GM10266 (cell line): ENCODE results near the gene PNKP.

ENCODE experiments used
- DNase-seq: peaks from one replicate; pipeline ENCODE4 v3.0.0; 2012; ENCODE audit errors: extremely low spot score
- CTCF ChIP-seq: IDR thresholded peaks from 2 replicates; pipeline ENCODE4 v1.5.1; 2012; ENCODE audit warnings: mild to moderate bottlenecking, low read depth; ENCODE audit not compliant: control insufficient read depth, insufficient read depth; ENCODE audit errors: missing control alignments

The PNKP gene

GRCh38 chr19:49882643-49883042, 15.3 kb upstream of the PNKP start:
- DNase-seq, result no peak
- no peak for TF ChIP-seq CTCF

- no peak for DNase-seq
- TF ChIP-seq CTCF, result no peak
These were observed 14.5 kb upstream of the PNKP start for GRCh38 chr19:49881672-49882394.

GRCh38 chr19:49881186-49881585, 13.8 kb upstream of the PNKP start:
- TF ChIP-seq CTCF, result no peak
- no peak for DNase-seq

GRCh38 chr19:49880162-49880869, 12.9 kb upstream of the PNKP start:
- DNase-seq, result no peak

GRCh38 chr19:49879243-49879963, 12.0 kb upstream of the PNKP start:
- DNase-seq, result no peak
- no peak for TF ChIP-seq CTCF

More at GRCh38 chr19:49880162-49880869, 12.9 kb upstream of the PNKP start:
- no peak for TF ChIP-seq CTCF

GRCh38 chr19:49878744-49879070, 11.3 kb upstream of the PNKP start:
- no peak for TF ChIP-seq CTCF
- DNase-seq, result no peak
